AG04449 (cell line): Measurements from ENCODE around the gene YIF1A.
A peak's percentile ranks its signal among the peaks of the same experiment; 100 is the strongest.

Experiments used
- CTCF ChIA-PET: fragments of 350-600 bp; formaldehyde crosslinking; extraction: SDS; loops from one replicate; lab custom pipeline; 2021; ENCODE audit warnings: antibody characterized with exemption; lab: Yijun Ruan, JAX
- POLR2A ChIA-PET: fragments of 400-600, 350-600 bp; formaldehyde crosslinking; extraction: SDS; loops from one replicate; lab custom pipeline; 2020; ENCODE audit warnings: antibody characterized with exemption, inconsistent platforms; lab: Yijun Ruan, JAX
- DNase-seq: peaks from one replicate; pipeline ENCODE4 v3.0.0-alpha.2; 2010; ENCODE audit warnings: low read depth, low spot score
- H3K4me3 ChIP-seq: 2 replicates; pipeline ENCODE4 v1.5.1; 2011; ENCODE audit warnings: low read depth, mild to moderate bottlenecking, control low read depth, low read length
- TF ChIP-seq, protein P1 (sequence below): IDR thresholded peaks from one replicate; pipeline ENCODE4 v1.5.1; 2011; ENCODE audit warnings: mild to moderate bottlenecking, moderate library complexity, low read length, control low read depth, inconsistent platforms; ENCODE audit not compliant: insufficient read depth; ENCODE audit errors: missing control alignments

Gene YIF1A

DNA sequence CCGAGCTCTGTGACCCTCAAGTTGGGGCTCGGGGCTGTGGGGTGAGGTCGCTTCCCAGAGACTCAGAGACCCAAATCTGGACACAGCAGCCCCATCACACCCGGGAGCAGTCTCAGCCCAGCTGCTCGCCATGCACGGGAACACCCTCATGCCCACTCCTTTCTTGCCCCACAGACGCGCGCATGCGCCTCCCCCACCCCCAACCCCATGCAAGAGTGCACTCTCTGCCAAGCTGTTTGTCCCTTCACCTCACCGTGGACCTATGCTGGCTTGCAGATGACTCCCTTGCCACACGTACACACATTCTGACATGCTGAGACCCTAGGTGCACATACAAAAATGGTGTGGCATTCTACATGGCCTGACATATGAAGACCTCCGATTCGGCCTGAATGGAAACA is 28.4 kb upstream of the YIF1A start:
- POLR2A ChIA-PET: interaction anchor here (0.8 to 4.1 kb wide), 7 partner anchors 8 to 31 kb away, joined by 3 to 64 read pairs (median 8); partner anchors contain the start of genes BRMS1, RIN1, TMEM151A and YIF1A
- no peak for DNase-seq
- CTCF ChIA-PET: interaction anchor here (0.6 to 2.7 kb wide), 11 partner anchors 10 to 122 kb away, joined by 3 to 14 read pairs (median 6); partner anchors contain the start of genes MRPL11, RAB1B and RIN1
- TF ChIP-seq, protein P1, sequence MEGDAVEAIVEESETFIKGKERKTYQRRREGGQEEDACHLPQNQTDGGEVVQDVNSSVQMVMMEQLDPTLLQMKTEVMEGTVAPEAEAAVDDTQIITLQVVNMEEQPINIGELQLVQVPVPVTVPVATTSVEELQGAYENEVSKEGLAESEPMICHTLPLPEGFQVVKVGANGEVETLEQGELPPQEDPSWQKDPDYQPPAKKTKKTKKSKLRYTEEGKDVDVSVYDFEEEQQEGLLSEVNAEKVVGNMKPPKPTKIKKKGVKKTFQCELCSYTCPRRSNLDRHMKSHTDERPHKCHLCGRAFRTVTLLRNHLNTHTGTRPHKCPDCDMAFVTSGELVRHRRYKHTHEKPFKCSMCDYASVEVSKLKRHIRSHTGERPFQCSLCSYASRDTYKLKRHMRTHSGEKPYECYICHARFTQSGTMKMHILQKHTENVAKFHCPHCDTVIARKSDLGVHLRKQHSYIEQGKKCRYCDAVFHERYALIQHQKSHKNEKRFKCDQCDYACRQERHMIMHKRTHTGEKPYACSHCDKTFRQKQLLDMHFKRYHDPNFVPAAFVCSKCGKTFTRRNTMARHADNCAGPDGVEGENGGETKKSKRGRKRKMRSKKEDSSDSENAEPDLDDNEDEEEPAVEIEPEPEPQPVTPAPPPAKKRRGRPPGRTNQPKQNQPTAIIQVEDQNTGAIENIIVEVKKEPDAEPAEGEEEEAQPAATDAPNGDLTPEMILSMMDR: no peak
- peak overlapping the region; percentile 38 for H3K4me3 ChIP-seq

DNA sequence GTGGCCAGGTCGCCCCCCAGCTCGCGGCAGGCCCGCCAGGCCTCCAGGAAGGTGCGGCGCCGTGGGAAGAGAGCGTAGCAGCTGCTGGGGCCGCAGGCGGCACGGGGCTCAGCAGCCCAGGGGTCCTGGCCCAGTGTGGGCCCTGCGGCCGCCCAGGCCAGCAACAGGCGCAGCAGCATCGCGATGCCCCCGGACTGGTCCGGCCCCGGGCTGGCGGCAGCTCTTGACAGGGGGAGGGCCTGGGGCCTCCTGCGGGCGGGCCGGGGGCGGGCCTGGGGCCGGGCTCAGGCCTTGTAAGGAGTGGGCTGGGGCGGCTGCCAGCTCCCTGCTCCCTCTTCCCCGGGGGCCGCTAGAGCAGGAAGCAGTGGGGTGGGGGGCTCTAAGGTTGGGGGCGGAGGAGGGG is 27.9 kb upstream of the YIF1A start, which contains the start of gene CD248:
TSS of gene CD248 (minus strand) at position 196 of the 403 bp plus-strand sequence. CDS start at position 179, 17 bp downstream.
- DNase-seq: no peak
- ChIA-PET CTCF (interaction anchor here (0.7 to 2.7 kb wide), 9 partner anchors 10 to 122 kb away, joined by 3 to 14 read pairs (median 6); partner anchors contain the start of genes MRPL11, RAB1B and RIN1), POLR2A (interaction anchor here (0.8 to 4.1 kb wide), 7 partner anchors 9 to 31 kb away, joined by 3 to 64 read pairs (median 8); partner anchors contain the start of genes BRMS1, RIN1, TMEM151A and YIF1A)
- TF ChIP-seq, protein P1: no peak
- peak within 1 kb of the TSS; percentile 91 for H3K4me3 ChIP-seq

DNA sequence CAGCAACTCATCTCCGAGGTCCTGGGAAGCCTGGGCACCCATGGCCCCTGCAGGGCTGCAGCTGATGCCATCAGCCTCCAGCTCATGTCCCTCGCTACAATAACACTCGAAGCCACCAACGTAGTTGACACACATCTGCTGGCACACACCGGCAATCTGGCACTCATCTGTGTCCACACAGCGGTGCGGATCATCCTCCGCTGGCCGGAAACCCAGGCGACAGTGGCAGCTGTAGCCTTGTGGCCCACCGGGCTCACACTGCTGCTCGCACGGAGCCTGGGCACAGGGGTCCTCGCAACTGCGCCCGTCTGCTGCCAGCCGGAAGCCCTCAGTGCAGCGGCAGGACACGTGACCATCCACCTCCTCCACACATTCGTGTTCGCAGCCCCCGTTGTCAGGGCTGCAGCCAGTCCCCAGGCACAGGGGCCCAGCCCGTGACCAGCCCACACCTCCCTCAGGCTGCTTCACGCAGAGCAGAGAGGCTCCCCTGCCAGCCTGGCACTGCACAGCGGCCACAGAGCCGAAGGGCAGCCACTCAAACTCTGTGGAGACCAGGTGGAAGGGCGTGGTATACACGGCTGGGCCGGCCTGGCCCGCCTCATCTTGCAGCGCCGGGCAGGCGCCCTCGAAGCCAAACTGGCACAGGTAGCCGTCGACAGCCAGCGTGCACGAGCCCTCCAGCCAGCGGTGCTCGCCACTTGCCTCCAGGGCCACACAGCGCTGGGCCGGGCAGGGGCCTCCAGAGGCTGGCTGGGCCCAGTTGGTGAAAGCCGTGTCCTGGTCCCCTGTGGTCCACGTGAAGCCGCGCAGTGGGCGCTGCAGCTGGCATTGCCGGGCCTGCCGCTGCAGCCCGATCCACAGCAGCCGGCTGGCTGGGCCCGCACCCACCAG is 27.2 kb upstream of the YIF1A start:
- peak overlapping the region; percentile 91 for H3K4me3 ChIP-seq
- CTCF ChIA-PET: interaction anchor here (1.0 to 8.6 kb wide), 13 partner anchors 11 to 123 kb away, joined by 3 to 260 read pairs (median 12); partner anchors contain the start of genes B4GAT1, BRMS1, MRPL11 and RAB1B
- DNase-seq: no peak
- TF ChIP-seq, protein P1: no peak
- POLR2A ChIA-PET: interaction anchor here (0.8 to 4.1 kb wide), 8 partner anchors 10 to 32 kb away, joined by 3 to 64 read pairs (median 8); partner anchors contain the start of genes BRMS1, RIN1, TMEM151A and YIF1A

DNA sequence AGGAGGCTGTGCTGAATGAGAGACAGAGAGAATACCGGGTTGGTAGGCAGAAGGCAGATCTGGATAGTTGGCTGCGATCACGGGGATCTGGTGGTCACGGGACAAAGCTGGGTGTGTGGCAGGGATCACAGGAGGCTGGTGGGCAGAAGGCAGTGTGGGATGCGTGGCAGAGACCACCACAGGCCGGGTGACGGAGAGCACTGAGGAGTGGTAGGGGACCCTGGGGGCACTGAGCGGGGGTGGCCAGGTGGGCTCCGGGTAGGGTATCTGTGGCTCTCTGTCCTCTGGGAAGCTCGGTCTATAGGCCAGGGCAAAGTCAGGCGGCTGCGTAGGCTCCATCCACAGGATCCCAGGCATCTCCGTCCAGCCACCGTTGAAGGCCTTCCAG is 26.5 kb upstream of the YIF1A start:
- ChIA-PET CTCF (interaction anchor here (1.2 to 8.6 kb wide), 5 partner anchors 17 to 93 kb away, joined by 4 to 260 read pairs (median 129); partner anchors contain the start of genes B4GAT1, BRMS1, RIN1 and TMEM151A), POLR2A (interaction anchor here (1.0 to 4.1 kb wide), 3 partner anchors 10 to 26 kb away, joined by 5 to 64 read pairs (median 9); partner anchors contain the start of genes RIN1 and YIF1A)
- H3K4me3 ChIP-seq: peak overlapping the region; percentile 91
- no peak for DNase-seq
- TF ChIP-seq, protein P1: no peak

DNA sequence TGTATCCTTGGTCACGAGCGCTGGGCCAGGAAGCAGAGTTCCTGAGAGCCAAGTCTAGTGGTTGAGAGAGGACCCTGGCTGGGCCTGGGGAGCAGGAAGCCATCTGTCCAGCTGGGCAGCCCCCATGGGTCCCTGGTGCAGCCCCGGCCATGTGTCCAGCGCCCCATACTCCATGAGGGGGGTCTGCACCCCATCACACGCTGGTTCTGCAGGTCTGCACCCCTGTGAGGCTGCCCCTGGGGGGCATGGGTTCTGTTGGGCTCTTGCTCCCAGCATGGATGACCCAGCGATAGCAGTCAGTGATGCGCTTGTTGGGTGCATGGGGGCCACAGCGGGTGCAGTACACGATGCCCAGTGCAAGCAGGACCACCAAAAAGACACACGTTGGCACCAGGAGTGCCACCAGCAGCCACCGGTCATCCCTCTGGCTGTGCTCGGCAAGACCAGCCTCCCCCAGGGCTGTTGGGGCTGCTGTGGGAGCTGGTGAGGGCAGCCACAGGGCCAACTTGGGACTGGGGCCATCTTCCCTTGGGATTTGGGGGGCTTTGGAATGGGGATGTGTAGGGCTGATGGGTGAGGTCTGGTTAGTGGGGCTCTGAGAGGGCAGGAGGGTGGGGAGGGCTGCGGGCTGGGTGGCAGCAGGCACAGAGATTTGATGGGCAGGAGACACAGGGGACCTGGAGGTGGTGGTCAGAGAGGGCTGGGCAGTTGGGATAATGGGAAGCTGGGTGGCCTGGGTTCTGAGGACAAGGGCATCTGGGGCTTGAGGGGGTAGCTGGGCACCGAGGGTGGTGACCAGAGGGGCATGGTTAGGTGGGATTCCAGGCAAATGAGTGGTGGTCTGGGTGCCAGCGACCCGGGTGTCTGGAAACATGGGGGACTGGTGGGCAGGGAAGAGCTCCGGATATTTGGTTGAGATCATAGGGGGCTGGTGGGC is 25.9 kb upstream of the YIF1A start:
- POLR2A ChIA-PET: interaction anchor here (1.0 to 4.3 kb wide), 5 partner anchors 11 to 26 kb away, joined by 5 to 106 read pairs (median 60); partner anchors contain the start of genes RIN1 and YIF1A
- DNase-seq: no peak
- peak overlapping the region; percentile 91 for H3K4me3 ChIP-seq
- CTCF ChIA-PET: interaction anchor here (1.2 to 8.6 kb wide), 6 partner anchors 18 to 124 kb away, joined by 4 to 260 read pairs (median 119); partner anchors contain the start of genes B4GAT1, BRMS1, MRPL11 and RIN1
- TF ChIP-seq, protein P1: no peak
